CD14-positive monocyte (primary cell): ENCODE results near the gene MXRA7. TPM values are rescaled to one million over a fixed set of nuclear protein-coding genes. Genes with fewer than 3 reads are reported as not detected.

ENCODE experiments used
- DNase-seq, 3 donors: peaks; one replicate each; pipeline ENCODE4 v3.0.0-alpha.2; 2011 to 2022
- H2AFZ ChIP-seq: 2 replicates; pipeline ENCODE4 v1.6.0; 2012; ENCODE audit warnings: mild to moderate bottlenecking, low read depth, low read length, inconsistent platforms; ENCODE audit not compliant: insufficient read depth, poor library complexity, severe bottlenecking
- H3K27ac ChIP-seq, 2 donors: 1 replicate in 1 of 2; 2 replicates in 1 of 2; pipeline ENCODE4 v1.5.1; 2012 to 2013; ENCODE audit warnings: low read length in 2 of 2, control low read depth in 1 of 2, inconsistent platforms in 1 of 2, low read depth in 1 of 2, mild to moderate bottlenecking in 1 of 2
- H3K27me3 ChIP-seq, 2 donors: one replicate each; pipeline versions ENCODE4 v1.6.0 to v1.6.1; 2011 to 2013; ENCODE audit warnings: low read length in 2 of 2; ENCODE audit not compliant: control insufficient read depth in 2 of 2, insufficient read depth in 2 of 2
- H3K36me3 ChIP-seq, 2 donors: replicated peaks in 1 of 2; 1 replicate in 1 of 2; 2 replicates in 1 of 2; pipeline versions ENCODE4 v1.5.1 to v1.6.1; 2012 to 2013; ENCODE audit warnings: low read length in 2 of 2, control low read depth in 1 of 2, inconsistent platforms in 1 of 2, mild to moderate bottlenecking in 1 of 2; ENCODE audit not compliant: insufficient read depth in 2 of 2, control insufficient read depth in 1 of 2
- H3K4me1 ChIP-seq, 2 donors: 1 replicate in 1 of 2; 2 replicates in 1 of 2; pipeline versions ENCODE4 v1.5.1 to v1.6.1; 2012 to 2013; ENCODE audit warnings: low read length in 2 of 2, control low read depth in 1 of 2, inconsistent platforms in 1 of 2, mild to moderate bottlenecking in 1 of 2, moderate library complexity in 1 of 2; ENCODE audit not compliant: insufficient read depth in 2 of 2, control insufficient read depth in 1 of 2
- H3K4me2 ChIP-seq: replicated peaks from 2 replicates; pipeline ENCODE3; 2012; ENCODE audit warnings: low read length, moderate library complexity, mild to moderate bottlenecking; ENCODE audit not compliant: poor library complexity, severe bottlenecking; ENCODE audit errors: extremely low read depth
- H3K4me3 ChIP-seq, 3 experiments: fragments of 200-600 bp in 1 of 3; sonication (generic) in 1 of 3; replicated peaks in 1 of 3; 1 replicate in 2 of 3; 2 replicates in 1 of 3; pipeline ENCODE4 v1.5.1; 2011 to 2013; ENCODE audit warnings: low read length in 3 of 3, mild to moderate bottlenecking in 3 of 3, control low read depth in 2 of 3, low read depth in 2 of 3, inconsistent platforms in 1 of 3, moderate library complexity in 1 of 3
- H3K79me2 ChIP-seq: 2 replicates; pipeline ENCODE4 v1.6.0; 2012; ENCODE audit warnings: mild to moderate bottlenecking, control low read depth, inconsistent platforms, low read length, moderate library complexity; ENCODE audit not compliant: insufficient read depth
- H3K9ac ChIP-seq: 2 replicates; pipeline ENCODE4 v1.6.0; 2017; ENCODE audit warnings: low read length, mild to moderate bottlenecking; ENCODE audit not compliant: insufficient read depth, poor library complexity, severe bottlenecking
- H3K9me3 ChIP-seq, 2 donors: replicated peaks in 1 of 2; 1 replicate in 1 of 2; 2 replicates in 1 of 2; pipeline versions ENCODE4 v1.5.1 to v1.6.1; 2012 to 2013; ENCODE audit warnings: low read length in 2 of 2, control low read depth in 1 of 2; ENCODE audit not compliant: control insufficient read depth in 1 of 2, insufficient read depth in 1 of 2
- H4K20me1 ChIP-seq: 2 replicates; pipeline ENCODE4 v1.6.0; 2012; ENCODE audit warnings: mild to moderate bottlenecking, low read length, control low read depth, moderate library complexity; ENCODE audit not compliant: insufficient read depth
- H3K27ac Mint-ChIP-seq, 7 donors: one replicate each; pipeline ENCODE4 v1.8.0; 2020; ENCODE audit warnings: mild to moderate bottlenecking in 7 of 7, mixed read lengths in 7 of 7, moderate library complexity in 6 of 7, inconsistent platforms in 2 of 7
- H3K27me3 Mint-ChIP-seq, 3 donors: one replicate each; pipeline ENCODE4 v1.8.0; 2021 to 2022; ENCODE audit warnings: low read depth in 3 of 3, mild to moderate bottlenecking in 3 of 3, mixed read lengths in 3 of 3, moderate library complexity in 3 of 3, inconsistent platforms in 1 of 3
- H3K36me3 Mint-ChIP-seq, 2 donors: one replicate each; pipeline ENCODE4 v1.8.0; 2020; ENCODE audit warnings: mixed read lengths in 2 of 2, inconsistent platforms in 1 of 2, mild to moderate bottlenecking in 1 of 2
- H3K4me1 Mint-ChIP-seq: one replicate; pipeline ENCODE4 v1.8.0; 2020; ENCODE audit warnings: mild to moderate bottlenecking, mixed read lengths
- H3K4me3 Mint-ChIP-seq, 2 donors: one replicate each; pipeline ENCODE4 v1.8.0; 2020; ENCODE audit warnings: mild to moderate bottlenecking in 2 of 2, mixed read lengths in 2 of 2, moderate library complexity in 1 of 2
- H3K9me3 Mint-ChIP-seq, 7 donors: one replicate each; pipeline ENCODE4 v1.8.0; 2020 to 2022; ENCODE audit warnings: mixed read lengths in 7 of 7, mild to moderate bottlenecking in 6 of 7, moderate library complexity in 6 of 7, inconsistent platforms in 2 of 7
- CTCF ChIP-seq: fragments of 200-600 bp; IDR thresholded peaks from one replicate; pipeline ENCODE4 v1.8.0; 2022; ENCODE audit warnings: antibody characterized with exemption, mild to moderate bottlenecking
- WGBS: methylation state at CpG from one replicate; pipeline ENCODE4 v1.1.5; 2013; ENCODE audit warnings: missing lambda C conversion rate; ENCODE audit not compliant: insufficient coverage; 5-methylcytosine and 5-hydroxymethylcytosine counted together
- intact Hi-C, 2 donors: fragments of 100-400 bp; cut with micrococcal nuclease; formaldehyde crosslinking; loops; one replicate each; pipeline versions ENCODE4 v1.15.0 to v1.15.1; 2023
- polyA plus RNA-seq, 3 donors: library from polyadenylated mRNA; depleted of rRNA in 1 of 3; unstranded in 2 of 3; stranded (reverse) in 1 of 3; fragments of 300-500 nt in 2 of 3; fragments of >200 nt in 1 of 3; fragmentation: Illumina TruSeq in 2 of 3; gene quantifications; 1 replicate in 2 of 3; 2 replicates in 1 of 3; pipeline ENCODE4 v1.2.3, GENCODE V29; 2012 to 2021

Gene MXRA7
- polyA plus RNA-seq, 3 donors = 0.13 to 0.81 (median 0.30) TPM

- no peak overlapping the region for H3K4me3 Mint-ChIP-seq
- Histone ChIP-seq H4K20me1 (no peaks in the 10 kb centered on the region), H3K79me2 (no peaks in the 10 kb centered on the region), H3K4me3 (no peak overlapping the region), H3K9ac (no peak overlapping the region), H3K27me3 (no peaks in the 10 kb centered on the region), H3K9me3 (no peaks in the 10 kb centered on the region), H3K27ac (no peak overlapping the region), H3K36me3 (no peaks in the 10 kb centered on the region), H2AFZ (no peak overlapping the region), H3K4me2 (no peak overlapping the region), H3K4me1 (peaks cover 2 to 3% of the 10 kb centered on the region in 2 donors)
- peaks cover 6% of the 10 kb centered on the region for H3K4me1 Mint-ChIP-seq
- H3K27ac Mint-ChIP-seq = no peak overlapping the region
- no peak for TF ChIP-seq CTCF
- H3K9me3 Mint-ChIP-seq = peaks cover 0 to 2% (median 0%) of the 10 kb centered on the region in 7 donors
- peaks cover 0 to 4% (median 0%) of the 10 kb centered on the region in 3 donors for H3K27me3 Mint-ChIP-seq
- DNase-seq = no peak
- WGBS = 98% methylated on average over 11 of the region's 16 CpGs
- H3K36me3 Mint-ChIP-seq = no peaks in the 10 kb centered on the region
- intact Hi-C loops = loop anchor here in 1 of 2 donors (10.0 kb wide), 1 partner anchor 47 kb away; the partner anchor contains the start of genes JMJD6 and METTL23
Measured at GRCh38 chr17:76677406-76677805, 33.4 kb downstream of the MXRA7 start.

DNA sequence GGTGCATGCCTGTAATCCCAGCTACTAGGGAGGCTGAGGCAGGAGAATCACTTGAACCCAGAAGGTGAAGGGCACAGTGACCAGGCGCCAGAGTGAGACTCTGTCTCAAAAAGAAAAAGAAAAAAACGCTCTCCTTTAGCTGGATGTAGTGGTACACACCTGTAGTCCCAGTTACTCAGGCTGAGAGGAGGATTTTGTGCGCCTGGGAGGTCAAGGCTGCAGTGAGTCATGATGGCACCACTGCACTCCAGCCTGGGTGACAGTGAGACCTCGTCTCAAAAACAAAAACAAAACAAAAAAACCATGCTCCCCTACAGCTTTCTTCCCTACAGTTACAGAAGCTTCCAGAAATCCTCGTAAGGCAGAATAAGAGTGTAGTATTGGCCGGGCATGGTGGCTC, 34.1 kb downstream of the MXRA7 start:
- WGBS = 91% methylated on average over 4 of the region's 6 CpGs

More for the DNA sequence above, 34.1 kb downstream of the MXRA7 start:
- intact Hi-C loops = loop anchor here in 1 of 2 donors (10.0 kb wide), 1 partner anchor 48 kb away; the partner anchor contains the start of genes JMJD6 and METTL23
- Histone ChIP-seq H3K4me2 (no peak overlapping the region), H3K4me3 (no peak overlapping the region), H3K27me3 (no peaks in the 10 kb centered on the region), H3K79me2 (no peaks in the 10 kb centered on the region), H3K9me3 (no peaks in the 10 kb centered on the region), H4K20me1 (no peaks in the 10 kb centered on the region), H3K4me1 (peaks cover 6 to 8% of the 10 kb centered on the region in 2 donors), H3K9ac (no peak overlapping the region), H3K27ac (no peak overlapping the region), H3K36me3 (no peaks in the 10 kb centered on the region), H2AFZ (no peak overlapping the region)
- DNase-seq = no peak
- Mint-ChIP-seq H3K4me1 (peaks cover 12% of the 10 kb centered on the region), H3K9me3 (peaks cover 0 to 2% (median 0%) of the 10 kb centered on the region in 7 donors), H3K4me3 (no peak overlapping the region), H3K27me3 (peaks cover 0 to 4% (median 0%) of the 10 kb centered on the region in 3 donors), H3K27ac (no peak overlapping the region), H3K36me3 (no peaks in the 10 kb centered on the region)
- no peak for TF ChIP-seq CTCF
